RWPE1 (cell line): ENCODE results near the gene MALAT1.
"Not testable (repeated sequence)": the region's sequence is repeated elsewhere in the genome, so short reads cannot be mapped to it uniquely, and the experiment has no call there.

ENCODE experiments used
- CTCF ChIA-PET: fragments of 350-600 bp; sonication (Branson Sonifier 250); formaldehyde crosslinking; extraction: SDS; loops from one replicate; lab custom pipeline; 2021; lab: Yijun Ruan, JAX
- POLR2A ChIA-PET: fragments of 400-600 bp; formaldehyde crosslinking; extraction: SDS; loops from one replicate; lab custom pipeline; 2020; ENCODE audit warnings: antibody characterized with exemption; ENCODE audit not compliant: low non-redundant PET; lab: Yijun Ruan, JAX
- DNase-seq: peaks from one replicate; pipeline ENCODE4 v3.0.0; 2012; ENCODE audit warnings: low spot score
- H3K27ac ChIP-seq: fragments of 450-650 bp; 2 replicates; pipeline ENCODE4 v1.5.1; 2017
- TF ChIP-seq, protein P1 (sequence below): fragments of 450-650 bp; conservative IDR thresholded peaks from 2 replicates; pipeline ENCODE4 v1.5.1; 2017; ENCODE audit warnings: low read depth, mild to moderate bottlenecking

Gene MALAT1

DNA sequence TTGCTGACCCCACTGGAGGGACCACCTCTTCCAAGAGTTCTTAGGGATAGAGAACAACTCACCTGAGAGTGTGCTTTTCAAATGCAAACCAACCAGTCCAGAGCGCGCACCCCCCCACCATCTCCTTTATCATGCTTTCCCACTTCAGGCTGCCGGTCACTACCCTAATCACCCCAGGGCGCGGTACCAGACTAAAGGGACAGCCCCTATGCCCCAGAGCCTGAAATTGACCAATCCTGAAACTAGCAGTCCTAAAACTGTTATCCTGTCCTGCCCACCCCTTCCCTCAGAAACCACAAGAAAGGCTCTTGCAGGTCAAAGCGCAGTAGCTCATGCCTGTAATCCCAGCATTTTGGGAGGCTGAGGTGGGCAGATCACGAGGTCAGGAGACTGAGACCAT lies 39.3 kb upstream of the MALAT1 start:
- H3K27ac ChIP-seq, result no peak overlapping the region
- ChIA-PET POLR2A (interaction anchor here (0.5 kb wide), 1 partner anchor 602 kb away, joined by 4 read pairs; no protein-coding TSS in a partner anchor), CTCF (no interaction called here)
- TF ChIP-seq, protein P1, sequence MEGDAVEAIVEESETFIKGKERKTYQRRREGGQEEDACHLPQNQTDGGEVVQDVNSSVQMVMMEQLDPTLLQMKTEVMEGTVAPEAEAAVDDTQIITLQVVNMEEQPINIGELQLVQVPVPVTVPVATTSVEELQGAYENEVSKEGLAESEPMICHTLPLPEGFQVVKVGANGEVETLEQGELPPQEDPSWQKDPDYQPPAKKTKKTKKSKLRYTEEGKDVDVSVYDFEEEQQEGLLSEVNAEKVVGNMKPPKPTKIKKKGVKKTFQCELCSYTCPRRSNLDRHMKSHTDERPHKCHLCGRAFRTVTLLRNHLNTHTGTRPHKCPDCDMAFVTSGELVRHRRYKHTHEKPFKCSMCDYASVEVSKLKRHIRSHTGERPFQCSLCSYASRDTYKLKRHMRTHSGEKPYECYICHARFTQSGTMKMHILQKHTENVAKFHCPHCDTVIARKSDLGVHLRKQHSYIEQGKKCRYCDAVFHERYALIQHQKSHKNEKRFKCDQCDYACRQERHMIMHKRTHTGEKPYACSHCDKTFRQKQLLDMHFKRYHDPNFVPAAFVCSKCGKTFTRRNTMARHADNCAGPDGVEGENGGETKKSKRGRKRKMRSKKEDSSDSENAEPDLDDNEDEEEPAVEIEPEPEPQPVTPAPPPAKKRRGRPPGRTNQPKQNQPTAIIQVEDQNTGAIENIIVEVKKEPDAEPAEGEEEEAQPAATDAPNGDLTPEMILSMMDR, result no peak
- no peak for DNase-seq

DNA sequence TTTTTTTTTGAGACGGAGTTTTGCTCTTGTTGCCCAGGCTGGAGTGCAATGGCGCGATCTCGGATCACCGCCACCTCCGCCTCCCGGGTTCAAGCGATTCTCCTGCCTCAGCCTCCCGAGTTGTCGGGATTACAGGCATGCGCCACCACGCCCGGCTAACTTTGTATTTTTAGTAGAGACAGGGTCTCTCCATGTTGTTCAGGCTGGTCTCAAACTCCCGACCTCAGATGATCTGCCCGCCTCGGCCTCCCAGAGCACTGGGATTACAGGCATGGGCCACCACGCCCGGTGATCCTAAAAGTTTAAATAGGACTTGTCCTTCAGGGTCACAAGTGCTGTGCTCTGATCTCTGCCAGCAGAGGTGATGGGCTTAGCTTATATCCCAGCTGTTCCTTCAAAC lies 33.4 kb upstream of the MALAT1 start:
- ChIA-PET CTCF (interaction anchor here (0.6 kb wide), 1 partner anchor 10 kb away, joined by 4 read pairs; no protein-coding TSS in a partner anchor), POLR2A (interaction anchor here (0.6 kb wide), 2 partner anchors 31 to 34 kb away, joined by 3 read pairs; no protein-coding TSS in a partner anchor)
- DNase-seq, H3K27ac ChIP-seq: not testable (repeated sequence)

DNA sequence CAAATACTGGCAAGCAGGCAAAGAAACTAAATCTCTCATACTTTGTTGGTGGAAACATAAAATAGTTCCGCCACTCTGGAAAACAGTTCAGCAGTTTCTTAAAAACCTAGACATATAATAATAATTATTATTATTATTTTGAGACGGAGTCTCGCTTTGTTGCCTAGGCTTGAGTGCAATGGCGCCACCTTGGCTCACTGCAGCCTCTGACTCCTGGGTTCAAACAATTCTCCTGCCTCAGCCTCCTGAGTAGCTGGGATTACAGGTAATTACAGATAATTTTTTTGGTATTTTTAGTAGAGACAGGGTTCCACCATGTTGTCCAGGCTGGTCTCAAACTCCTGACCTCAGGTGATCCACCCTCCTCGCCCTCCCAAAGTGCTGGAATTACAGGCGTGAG lies 31.5 kb upstream of the MALAT1 start:
- POLR2A ChIA-PET, result interaction anchor here (0.9 kb wide), 1 partner anchor 12 kb away, joined by 6 read pairs; no protein-coding TSS in a partner anchor
- not testable (repeated sequence) for H3K27ac ChIP-seq, DNase-seq
- CTCF ChIA-PET, result interaction anchor here (0.6 kb wide), 1 partner anchor 21 kb away, joined by 5 read pairs; no protein-coding TSS in a partner anchor

DNA sequence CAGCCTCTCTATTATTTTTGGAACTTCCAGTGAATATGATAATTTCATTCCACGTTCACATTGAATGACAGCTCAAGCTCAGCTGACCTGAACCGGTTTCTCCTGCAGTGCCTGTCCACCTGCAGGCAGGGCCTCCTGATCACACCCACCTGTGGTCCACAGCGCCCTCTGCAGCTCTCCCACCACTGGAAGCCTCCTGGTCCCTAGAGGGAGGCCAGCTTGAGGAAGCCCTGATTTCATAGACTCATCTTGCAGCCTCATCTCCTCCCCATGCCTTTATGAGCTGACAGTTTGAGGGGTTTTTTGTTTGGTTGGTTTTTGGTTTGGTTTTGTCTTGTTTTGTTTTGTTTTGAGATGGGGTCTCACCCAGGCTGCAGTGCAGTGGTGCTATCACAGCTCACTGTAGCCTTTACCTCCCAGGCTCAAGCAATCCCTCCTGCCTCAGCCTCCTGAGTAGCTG lies 29.9 kb upstream of the MALAT1 start:
- peak overlapping the region; percentile 95 for H3K27ac ChIP-seq
- POLR2A ChIA-PET, result interaction anchor here (0.7 kb wide), 1 partner anchor 39 kb away, joined by 5 read pairs; no protein-coding TSS in a partner anchor
- CTCF ChIA-PET, result interaction anchor here (0.6 to 1.0 kb wide), 5 partner anchors 19 to 94 kb away, joined by 3 to 4 read pairs (median 3); partner anchors contain the start of gene FRMD8
- TF ChIP-seq, protein P1, result peak; percentile 27; the same call in 1 of the 2 replicates
- DNase-seq, result peak; percentile 77

DNA sequence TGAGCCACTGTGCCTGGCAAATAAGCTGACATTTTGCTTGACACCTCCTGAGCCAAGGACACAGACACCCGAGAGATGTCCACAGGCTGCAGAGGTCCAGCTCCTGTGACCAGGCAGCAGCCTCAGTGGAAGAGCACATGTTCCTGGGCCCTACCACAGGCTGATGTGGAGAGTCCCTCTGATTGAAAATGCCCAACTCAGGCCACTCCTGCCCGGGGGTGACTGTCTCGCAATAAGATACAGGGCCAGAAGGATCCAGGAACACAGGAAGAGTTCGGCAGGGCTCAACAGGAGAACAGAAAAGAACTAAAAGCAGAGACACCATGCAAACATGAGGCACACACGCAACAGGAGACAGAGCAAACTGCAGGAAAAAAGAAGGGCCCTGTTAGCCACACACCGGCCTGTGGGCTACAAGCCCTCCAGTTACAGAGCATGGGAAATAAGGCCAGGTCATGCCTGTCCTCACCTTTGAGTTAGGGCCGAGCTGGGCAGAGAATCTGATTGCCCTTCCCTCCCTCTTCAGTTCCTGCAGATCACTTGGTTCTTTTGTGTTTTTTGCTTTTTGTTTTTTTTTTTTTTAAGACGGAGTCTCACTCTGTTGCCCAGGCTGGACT lies 28.3 kb upstream of the MALAT1 start:
- TF ChIP-seq, protein P1, result no peak
- ChIA-PET CTCF (no interaction called here), POLR2A (interaction anchor here (0.6 to 1.0 kb wide), 3 partner anchors 23 to 51 kb away, joined by 3 to 4 read pairs (median 3); no protein-coding TSS in a partner anchor)
- peak overlapping the region; percentile 95 for H3K27ac ChIP-seq
- DNase-seq, result no peak

DNA sequence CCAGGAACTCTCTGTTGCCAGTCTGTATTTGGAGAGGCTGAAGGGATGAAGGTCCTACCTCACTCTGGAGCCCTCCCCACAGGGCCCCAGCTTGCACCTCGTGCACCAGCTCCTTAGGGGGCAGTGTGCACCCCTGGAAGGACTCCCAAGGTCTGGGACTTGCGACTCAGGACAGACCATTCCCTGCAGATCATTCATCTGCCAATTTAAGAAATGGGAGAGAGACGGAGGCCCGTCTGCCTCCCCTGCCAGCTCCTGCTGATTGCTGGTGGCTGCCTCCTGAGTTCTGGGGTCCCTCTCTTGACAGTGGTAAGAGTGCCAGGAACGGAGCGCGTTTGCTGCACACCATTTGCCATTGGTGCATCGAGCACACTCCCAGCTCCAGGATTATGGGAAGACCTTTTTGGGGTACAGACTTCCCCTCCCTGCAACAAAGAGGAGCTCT lies 27.4 kb upstream of the MALAT1 start:
- ChIA-PET POLR2A (interaction anchor here (0.5 to 0.8 kb wide), 5 partner anchors 26 to 52 kb away, joined by 3 to 10 read pairs (median 4); partner anchors contain the start of gene MALAT1), CTCF (interaction anchor here (0.6 to 0.8 kb wide), 3 partner anchors 22 to 162 kb away, joined by 3 to 4 read pairs (median 4); no protein-coding TSS in a partner anchor)
- DNase-seq, result no peak
- TF ChIP-seq, protein P1, result no peak
- peak overlapping the region; percentile 95 for H3K27ac ChIP-seq

DNA sequence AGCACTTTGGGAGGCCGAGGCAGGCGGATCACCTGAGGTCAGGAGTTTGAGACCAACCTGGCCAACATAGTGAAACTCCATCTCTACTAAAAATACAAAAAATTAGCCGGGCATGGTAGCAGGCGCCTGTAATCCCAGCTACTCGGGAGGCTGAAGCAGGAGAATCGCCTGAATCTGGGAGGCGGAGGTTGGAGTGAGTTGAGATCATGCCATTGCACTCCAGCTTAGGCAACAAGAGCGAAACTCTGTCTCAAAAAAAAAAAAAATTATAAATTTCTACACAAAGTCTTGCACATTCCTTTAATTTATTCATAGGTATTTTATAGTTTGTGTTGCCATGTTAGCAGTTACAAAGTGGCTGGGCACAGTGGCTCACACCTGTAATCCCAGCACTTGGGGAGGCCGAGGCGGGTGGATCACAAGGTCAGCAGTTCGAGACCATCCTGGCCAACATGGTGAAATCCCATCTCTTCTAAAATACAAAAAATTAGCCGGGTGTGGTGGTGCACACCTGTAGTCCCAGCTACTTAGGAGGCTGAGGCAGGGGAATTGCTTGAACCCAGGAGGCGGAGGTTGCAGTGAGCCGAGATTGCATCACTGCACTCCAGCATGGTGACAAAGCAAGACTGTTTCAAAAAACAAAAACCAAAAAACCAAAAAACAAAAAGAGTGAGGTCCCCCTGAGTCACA lies 26.1 kb upstream of the MALAT1 start:
- H3K27ac ChIP-seq, result peak overlapping the region; percentile 95
- CTCF ChIA-PET, result interaction anchor here (0.6 to 0.7 kb wide), 2 partner anchors 33 to 38 kb away, joined by 5 to 10 read pairs; no protein-coding TSS in a partner anchor
- POLR2A ChIA-PET, result interaction anchor here (1.2 kb wide), 1 partner anchor 21 kb away, joined by 5 read pairs; no protein-coding TSS in a partner anchor
- not testable (repeated sequence) for DNase-seq
